Stimulated activated CD8-positive, alpha-beta memory T cell treated with anti-CD3 and anti-CD28 coated beads, Interleukin-12 subunit alpha, Interleukin-12 subunit beta, amount 100 ng/mL, for 1 hour (primary cell): Measurements from ENCODE around the gene SLC19A1.

Experiments used
- DNase-seq: peaks from one replicate; pipeline ENCODE4 v3.0.0-alpha.2; 2020; ENCODE audit warnings: low read depth

The SLC19A1 gene

GRCh38 chr21:45454060-45454925, 87.9 kb downstream of the SLC19A1 start:
- DNase-seq: no peak

GRCh38 chr21:45453308-45453950, 88.8 kb downstream of the SLC19A1 start:
- DNase-seq: no peak

GRCh38 chr21:45452696-45453307, 89.4 kb downstream of the SLC19A1 start:
- DNase-seq: no peak

GRCh38 chr21:45451771-45452182, 90.5 kb downstream of the SLC19A1 start:
- no peak for DNase-seq

- DNase-seq: no peak
Measured at GRCh38 chr21:45451091-45451740, 91.0 kb downstream of the SLC19A1 start.

GRCh38 chr21:45450423-45451090, 91.7 kb downstream of the SLC19A1 start:
- no peak for DNase-seq

GRCh38 chr21:45449658-45450422, 92.4 kb downstream of the SLC19A1 start:
- no peak for DNase-seq

- no peak for DNase-seq
Measured at GRCh38 chr21:45448810-45449657, 93.2 kb downstream of the SLC19A1 start.

- DNase-seq: no peak
Measured at GRCh38 chr21:45448283-45448809, 93.9 kb downstream of the SLC19A1 start.
